GM21423 (cell line): Measurements from ENCODE around the gene MAPK8.

ENCODE experiments used
- ATAC-seq: cut with Tn5 transposase; IDR thresholded peaks from one replicate; pipeline ENCODE4 v1.9.1; 2021; ENCODE audit warnings: mild to moderate bottlenecking, moderate library complexity; ENCODE audit not compliant: unreplicated experiment

MAPK8 gene

DNA sequence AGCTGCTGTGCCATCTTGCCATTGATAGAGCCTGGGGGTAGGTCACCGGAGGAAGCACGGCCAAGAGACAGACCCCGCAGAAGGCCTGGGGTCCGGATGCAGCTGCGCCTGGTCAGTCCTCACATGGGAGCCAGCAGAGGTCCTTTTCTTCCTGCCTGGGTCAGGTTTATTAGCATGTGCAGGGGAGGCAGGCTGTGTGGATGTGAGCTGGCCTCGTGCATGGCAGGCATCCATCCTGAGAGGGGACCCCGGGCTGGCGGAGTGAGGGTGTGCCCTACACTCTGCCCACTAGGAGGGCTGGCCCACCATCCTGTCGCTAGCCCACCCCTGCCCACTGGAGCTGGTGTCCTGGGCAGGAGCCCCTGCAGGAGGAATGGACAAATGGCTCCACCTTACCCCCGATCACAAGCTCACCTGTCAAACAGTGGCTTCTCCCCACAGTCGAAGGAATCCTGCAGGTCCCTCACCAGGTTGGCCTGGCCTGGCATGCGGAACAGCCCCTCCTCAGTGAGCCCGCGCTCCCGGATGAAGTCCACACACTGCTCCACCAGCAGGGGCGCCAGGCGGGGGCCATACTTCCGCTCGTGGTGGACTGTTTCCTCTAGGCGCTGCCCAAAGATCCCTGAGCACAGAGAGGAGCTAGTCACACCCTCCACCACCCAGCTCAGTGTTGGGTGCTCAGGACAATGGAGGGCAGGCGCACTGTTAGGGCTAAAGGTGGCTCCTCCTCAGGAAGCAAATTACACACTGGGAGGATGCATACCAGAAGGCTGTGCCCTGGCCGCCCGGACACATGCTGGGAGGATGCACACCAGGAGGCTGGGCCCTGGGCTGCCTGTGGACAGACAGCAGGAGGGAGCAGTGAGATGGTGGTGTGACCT, 153.0 kb downstream of the MAPK8 start:
- no peak for ATAC-seq

DNA sequence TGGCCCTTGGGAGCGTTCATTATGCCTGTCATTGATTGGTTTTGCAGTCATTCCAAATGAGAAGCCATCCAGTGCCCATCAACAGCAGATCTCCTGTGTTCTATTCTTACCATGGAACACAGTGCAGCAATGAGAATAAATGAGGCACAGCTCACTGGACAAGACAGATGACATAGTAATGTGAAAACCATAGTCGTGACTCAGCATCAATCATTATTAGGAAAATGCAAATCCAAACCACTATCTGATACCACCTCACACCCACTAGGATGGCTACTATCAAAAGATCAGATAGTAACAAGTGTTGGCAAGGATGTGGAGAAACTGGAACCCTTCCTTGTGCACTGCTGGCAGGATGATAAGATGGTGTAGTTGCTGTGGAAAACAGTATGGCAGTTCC, 153.7 kb downstream of the MAPK8 start:
- ATAC-seq: no peak

DNA sequence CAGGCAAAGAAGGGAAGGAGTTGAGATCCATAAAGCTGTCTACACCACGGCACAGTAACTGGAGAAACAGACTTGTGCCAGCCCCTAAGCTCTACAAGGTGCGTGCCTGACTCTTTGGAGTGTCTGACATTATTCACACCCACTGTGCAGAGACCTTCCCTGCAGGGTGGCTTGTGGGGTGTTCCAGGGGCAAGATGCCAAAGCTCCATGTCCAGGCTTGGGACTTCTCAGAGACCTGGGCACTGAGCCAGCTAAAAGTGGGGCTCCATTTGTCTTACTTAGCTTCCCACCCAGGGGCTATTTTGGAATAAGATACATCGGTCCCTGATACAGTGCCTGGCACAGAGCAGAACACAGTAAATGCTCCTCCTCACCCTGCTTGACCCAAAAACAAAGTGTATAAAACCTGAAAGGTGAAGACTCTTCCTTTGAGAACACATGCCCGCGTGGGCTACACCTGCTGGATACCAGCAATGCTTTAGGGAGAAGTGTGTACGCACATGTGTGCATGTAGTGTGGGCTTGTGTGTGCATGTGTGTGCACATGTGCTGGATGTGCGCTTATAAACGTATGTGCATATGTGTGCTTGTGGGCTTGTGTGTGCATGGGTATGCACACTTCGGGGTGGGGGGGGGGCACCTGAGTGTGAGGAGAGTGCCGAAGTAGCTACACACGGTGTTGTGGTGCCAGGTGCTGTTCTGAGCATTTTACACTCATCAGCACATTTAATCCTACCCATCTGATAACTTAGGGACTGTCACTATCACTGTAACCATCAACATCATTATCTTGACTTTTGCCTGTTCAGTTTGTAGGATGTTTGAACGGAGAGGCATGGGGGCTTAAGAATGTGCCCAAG, 155.4 kb downstream of the MAPK8 start:
- no peak for ATAC-seq

DNA sequence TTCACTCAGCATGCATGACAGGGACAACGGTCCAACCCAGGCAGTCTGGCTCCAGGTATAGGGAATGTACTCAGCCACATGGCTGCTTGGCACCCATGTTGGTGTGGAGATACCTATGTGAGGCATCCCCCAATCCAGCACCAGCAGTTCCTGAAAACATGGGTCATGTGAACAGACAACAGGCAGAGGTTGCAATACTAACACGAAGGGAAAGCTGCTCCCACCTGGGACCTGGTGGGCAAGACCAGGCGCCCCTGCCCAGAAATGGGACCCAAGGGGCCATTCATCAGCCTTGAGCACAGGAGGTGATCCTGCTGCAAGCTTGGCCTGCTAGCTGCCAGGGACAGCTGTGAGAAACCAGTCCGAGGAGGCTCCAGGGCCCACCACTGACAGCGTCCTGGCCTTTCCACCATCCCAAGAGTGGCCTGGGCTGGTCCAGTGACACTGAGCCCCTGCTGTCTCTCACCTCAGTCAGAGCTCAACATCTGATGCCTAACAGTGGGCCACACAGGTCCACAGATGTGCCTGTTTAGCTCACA, 156.1 kb downstream of the MAPK8 start:
- no peak for ATAC-seq

DNA sequence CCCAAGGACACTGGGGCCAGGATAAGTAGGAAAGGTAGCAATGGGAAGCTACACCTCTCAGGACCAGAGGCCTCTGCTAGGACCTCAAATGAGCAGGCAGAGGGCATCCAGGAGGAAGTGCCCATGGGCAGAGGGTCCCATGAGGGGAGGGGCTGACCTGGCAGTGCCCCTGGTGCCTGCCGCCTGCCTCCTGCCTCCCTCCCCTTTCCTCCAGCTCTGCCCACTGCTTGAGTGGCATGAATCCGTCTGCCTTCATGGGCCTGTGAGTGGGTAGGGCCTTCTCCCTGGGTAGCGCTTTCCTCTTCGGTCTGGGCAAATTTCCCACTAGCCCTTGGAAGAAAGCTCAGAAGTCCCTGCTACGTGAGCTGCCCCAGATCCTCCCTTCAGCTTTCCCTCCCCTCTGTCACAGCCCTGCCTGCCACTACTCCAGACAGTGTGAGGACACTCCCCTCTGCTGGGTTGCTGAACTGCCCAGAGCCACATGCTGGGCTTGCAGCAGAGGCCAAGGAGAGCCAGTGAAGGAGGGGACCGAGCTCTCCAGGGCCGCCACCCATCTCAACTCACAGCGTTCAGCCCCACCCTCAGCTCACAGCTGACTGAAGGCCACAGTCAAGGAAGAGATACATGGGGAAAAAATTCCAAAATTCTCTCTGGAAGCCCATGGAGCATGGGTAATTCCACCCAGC, 157.0 kb downstream of the MAPK8 start:
- ATAC-seq: no peak

DNA sequence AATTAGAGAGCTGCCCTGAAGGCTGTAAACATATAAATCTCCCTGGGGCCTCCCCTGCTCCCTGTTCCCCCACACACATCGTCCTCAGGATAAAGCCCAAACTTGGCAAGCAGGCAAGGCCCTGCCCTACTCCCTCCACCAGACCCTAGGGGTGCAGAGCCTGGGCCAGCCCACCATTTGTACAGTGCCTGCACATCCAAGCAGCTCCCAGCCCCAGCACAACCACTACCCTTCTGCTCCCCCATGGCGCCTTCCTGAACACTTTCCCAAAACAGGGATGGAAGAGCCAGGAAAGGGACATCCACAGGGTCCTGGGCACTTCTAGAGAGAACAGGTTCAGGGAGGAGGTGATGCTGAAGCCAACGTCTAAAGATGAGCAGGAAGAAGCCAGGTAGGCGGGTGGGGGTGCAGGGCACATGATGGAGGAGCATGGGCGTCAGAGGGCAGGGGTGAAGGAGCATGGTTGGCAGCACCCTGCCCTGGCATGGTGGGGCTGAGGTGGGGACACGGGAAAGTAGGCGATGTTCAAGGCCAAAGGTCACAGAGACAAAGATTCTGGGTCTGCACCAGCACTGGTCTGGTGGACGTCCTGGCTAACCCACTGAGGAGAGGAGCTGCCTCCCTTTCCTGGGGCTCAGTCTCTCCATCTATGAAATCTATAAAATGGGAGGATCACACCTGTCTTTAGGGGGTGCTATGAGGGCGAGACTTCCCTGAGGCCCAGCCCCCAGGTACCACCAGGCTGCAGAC, 157.8 kb downstream of the MAPK8 start:
- ATAC-seq: no peak

DNA sequence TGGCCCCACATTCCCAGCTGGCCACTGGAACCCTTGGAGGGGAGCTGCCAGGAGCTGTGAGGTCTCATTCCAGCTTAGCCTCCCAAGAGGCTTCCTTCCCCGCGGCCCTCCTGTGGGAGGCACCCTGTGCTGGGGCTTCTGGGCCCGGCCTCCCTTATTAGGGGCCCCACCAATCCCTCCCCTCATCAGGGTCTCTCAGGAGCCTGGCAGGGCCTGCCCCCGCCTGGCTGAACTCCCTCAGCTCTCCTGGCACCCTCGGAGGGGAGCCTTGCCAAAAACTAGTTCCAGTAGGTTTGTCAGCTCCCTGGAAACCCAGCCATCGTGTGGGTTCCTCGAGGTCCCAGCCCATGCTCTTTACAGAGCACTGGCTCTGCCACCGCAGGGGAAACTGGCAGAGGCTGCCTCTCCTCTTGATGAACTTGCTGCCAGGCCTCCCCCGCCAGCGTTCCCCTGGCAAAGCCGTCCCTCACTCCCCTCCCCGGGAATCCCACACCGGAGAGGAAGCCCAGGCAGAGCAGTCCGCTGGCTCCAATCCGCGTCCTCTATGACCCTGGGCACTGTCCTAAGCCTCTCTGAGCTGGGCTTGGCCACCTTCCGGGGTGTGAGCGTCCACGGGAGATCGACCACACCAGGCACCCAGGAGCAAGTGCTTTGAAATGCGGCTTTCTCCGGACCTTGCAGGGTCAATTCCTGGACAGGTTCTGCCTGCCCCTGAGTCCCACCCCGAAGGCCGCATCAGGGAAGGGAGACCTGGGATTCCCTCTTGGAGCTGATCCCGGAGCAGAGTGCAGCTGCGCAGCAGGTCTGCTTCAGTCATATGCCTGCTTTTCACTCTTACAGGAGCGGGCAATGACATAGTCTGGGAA, 158.6 kb downstream of the MAPK8 start:
- no peak for ATAC-seq

DNA sequence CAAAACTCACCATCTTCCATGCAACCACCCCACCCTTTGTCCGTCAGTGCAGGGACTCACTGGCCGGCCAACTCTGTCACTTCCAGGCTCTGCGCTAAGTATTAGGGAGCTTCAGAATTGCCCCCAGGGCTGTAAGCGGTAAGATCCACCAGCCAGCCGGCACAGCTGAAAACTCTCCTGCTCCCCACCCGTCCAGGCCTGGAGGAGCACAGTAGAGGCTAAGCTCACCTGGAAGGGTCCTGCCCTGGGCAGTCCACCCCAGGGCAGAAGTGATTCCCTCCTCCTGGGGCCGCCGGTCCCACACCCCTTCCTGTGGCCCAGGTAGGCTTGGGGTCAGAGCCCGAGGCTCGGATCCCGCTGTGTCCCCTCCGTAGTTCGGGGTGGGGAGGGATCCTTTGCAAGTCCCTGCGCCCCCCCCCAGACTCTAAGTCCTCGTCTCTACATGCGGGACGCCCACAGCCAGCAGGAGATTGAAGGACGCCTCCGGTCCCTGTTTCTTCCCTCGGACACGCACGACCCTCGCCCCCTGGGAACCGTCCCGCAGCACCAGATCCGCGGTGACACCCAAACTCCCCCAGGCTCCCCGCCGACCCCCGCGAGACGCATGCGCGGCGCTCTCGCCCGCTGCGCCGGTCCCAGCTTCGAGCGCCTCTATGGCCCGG, 159.5 kb downstream of the MAPK8 start:
- no peak for ATAC-seq

DNA sequence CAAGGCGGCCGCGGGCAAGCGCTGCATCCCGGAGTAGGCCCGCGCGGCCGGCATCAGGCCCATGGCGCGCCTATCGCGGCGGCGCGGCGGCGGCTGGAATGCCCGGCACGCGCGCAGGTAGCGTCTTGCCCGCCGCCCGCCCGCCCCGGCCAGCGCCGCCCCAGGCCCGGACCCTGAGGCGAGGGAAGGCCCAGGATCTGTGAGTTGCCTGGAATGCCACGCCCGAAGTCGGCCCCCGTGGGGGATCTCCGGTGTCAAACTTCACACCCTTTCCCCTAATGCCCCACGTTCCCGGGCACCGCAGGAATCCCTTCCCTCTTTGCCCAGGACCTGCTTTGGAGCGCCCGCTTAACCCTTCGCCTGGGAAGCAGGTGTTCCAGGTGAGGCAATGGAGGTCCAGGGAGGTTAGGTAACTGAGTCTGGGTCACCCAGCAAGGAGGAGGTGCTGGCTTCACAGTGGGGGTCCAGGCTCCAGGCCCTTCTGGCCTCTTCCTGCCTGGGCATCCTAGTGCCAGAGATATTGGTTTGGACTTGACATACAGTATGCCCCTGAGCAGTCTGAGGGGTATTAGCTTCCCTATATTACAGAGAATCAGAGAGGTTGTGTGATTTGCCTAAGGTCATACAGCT, 160.2 kb downstream of the MAPK8 start:
- ATAC-seq: no peak

DNA sequence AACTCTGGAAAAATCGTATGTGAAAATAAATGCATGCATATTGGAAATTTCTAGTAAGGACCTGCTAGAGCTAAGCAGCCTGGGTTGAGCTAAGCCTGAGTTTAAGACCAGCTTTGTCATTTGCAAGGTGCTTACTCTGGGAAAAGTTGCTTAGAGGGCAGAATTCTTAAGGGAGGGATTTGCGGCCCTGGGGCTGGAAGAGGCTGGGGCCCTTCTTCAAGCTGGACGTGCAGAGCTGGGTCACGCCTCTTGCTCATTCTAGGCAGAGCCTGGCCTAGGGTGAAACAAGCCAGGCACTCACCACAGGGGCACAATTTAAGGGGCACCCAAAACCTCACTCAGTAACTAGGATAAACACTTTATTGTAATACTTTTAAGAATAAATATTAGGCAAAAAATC, 161.2 kb downstream of the MAPK8 start:
- no peak for ATAC-seq

DNA sequence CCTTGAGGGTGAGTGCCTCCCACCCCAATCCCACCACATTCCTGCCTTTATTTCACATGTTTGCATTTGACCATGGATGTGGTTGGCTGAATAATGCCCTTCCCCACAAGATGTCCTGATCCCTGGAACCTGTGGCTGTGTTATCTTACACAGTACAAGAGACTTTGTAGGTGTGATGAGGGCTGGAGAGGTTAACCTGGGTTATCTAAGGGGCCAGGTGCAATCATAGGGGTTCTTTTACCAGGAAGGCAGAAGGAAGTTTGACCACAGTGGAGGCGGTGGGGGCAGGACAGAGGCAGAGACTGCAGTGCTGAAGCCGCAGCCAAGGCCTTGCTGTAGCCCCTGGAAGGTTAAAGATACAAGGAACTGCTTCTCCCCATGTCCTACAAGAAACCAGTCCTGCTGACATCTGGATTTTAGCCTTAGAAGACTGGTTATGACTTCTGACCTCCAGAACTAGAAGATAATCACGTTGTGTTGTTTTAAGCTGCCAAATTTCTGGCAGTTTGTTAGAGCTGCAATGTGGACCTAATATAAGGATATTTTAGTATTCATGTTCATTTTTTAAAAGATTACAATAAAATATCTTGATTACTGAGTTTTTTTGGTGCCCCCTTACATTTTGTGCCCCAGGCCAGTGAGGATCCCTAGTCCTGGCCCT, 161.8 kb downstream of the MAPK8 start:
- ATAC-seq: no peak

DNA sequence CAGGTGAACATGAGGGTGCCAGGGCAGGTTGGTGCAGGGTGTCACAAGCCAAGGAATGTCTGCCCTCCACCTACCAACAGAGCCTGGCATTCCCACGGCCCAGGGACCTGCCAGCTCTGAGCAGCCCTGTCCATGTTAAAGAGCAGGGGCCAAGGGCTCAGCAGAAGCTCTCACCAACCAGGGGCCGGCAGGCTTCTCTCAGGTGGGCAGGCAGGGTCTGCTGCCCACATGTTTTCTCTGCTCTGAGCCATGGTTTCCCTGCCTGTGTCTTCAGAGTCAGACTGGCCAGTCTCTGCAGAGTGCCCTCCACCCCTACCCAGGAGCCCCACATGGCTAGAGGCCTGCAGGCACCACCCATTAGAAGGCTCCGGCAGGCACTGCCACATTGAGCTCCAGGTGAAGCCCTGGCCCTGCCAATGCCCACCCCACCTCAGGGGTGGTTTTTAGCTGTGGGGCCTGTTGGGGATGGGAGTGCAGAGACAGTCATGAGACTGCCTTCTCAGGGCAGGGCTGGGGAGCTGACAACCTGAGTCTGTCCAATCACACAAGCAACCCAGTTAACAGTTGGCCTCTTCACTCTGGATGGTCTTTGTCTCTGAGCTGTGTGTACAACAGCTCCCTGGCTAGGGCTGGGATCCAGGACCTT, 162.5 kb downstream of the MAPK8 start:
- ATAC-seq: no peak

DNA sequence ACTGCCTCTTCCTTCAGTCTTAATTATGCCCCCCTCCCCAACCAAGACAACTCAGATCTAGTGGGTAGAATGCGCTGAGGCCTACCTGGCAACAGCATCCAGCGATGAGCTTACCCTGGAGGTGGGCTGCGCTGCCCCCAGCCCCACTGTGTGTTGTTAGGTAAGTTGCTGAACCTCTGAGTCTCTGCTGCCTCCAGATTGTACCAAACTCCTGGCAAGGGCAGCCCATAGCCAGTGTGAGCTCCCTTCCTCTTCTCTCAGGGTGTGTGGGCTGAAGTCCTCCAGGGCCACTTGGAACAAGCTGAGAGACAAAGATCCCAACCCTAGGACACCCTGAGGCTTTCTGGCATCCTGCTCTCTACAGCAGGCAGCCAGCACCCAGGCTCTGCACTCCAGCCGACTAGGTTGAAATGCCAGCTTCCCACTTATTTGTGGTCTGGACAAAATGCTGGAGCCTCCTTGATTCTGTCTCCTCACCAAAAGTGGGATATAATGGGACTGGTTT, 163.1 kb downstream of the MAPK8 start:
- no peak for ATAC-seq

DNA sequence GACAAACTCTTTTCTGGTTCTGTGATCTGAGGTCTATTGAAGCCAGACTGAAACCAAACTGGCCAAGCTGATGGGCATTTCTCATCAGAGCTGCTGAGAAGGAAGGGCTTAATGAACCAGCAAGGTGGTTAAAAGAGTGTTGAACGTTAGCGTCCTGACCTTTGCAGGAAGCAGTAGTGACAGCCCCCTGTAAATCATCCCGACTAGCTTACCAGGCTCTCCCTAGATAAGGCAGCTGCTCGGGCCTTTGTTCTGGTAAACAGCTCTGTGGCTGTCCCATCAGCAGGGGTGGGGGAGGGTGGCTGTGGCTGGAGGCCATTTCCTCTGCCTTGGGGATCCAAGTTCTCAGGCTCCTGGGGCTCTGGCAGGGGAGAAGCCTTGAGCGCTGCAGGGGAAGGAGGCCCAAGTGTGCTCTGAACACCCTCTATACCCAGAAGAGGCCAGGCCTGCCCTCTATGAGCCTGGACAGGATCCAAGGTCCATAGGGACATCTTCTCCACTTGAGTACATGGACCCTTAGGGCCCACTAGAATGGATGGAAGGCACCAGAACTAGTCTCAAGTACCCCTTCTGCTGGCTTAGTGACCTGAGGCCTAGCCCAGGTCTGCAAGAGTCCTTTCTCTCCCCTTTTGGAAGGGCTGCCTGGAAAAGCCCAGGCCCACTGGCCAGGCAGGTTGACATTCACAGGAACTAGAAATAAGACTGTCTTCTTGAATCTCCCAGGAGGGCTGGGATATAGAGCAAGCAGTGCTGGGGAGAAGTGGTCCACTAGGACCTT, 163.8 kb downstream of the MAPK8 start:
- no peak for ATAC-seq

DNA sequence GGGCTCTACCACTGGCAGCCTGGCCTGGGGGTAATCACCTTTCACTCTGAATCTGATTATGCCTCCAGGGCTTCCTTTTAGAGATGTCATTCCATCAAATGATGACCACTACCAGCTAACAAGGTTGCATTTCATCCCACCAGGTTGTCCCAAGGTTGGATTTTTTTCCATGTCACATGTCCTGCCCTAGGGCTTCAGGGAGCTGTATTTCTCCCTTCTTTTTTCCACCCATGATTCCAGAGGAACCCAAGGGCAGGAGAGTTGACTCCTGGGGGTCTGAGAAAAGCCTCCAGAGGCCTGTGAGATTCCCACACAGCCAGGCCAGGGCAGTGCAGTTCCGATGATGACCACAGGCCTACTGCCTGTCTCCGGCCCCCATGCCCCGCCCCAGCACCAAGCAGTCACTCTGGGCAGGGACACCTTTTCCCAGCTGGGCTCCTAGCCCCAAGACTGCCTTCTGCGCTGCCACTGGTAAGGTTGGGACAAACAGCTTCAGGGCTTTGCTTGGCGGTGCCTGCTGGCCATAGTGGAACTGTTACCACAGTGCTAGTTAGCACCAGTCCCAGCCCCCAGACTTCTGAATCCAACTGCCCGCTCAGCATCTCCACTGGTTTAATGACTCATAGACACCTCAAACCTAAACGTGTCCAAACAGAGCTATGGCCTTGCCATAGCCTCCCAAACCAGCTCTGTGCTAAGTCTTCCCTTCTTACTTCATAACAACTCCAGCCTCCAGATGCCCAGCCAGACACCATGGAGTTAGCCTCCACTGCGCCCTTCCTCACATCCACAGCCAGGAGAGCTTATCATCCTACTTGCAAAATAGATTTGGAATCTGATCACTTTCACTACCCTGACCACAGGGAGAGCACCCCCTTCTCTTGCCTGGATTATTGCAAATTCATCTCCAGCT, 164.7 kb downstream of the MAPK8 start:
- ATAC-seq: no peak
